A549 (cell line): ENCODE measurements around the gene KISS1. TPM values are rescaled to one million over a fixed set of nuclear protein-coding genes. Genes with fewer than 3 reads are reported as not detected.
A peak's percentile ranks its signal among the peaks of the same experiment; 100 is the strongest.

Experiments
- ATAC-seq, 2 experiments: fragments of 200-7000 bp in 1 of 2; fragments of >200 bp in 1 of 2; cut with Nextera tagmentation in 1 of 2; cut with Tn5 transposase in 1 of 2; 3 replicates each; pipeline versions ENCODE4 v1.8.0 to v1.9.1; 2018 to 2020; ENCODE audit warnings: mild to moderate bottlenecking in 1 of 2, moderate library complexity in 1 of 2
- CTCF ChIA-PET: fragments of 300-600 bp; sonication (Branson Sonifier 250); formaldehyde crosslinking; extraction: SDS; loops from one replicate; lab custom pipeline; 2021; ENCODE audit warnings: antibody characterized with exemption, inconsistent platforms; lab: Yijun Ruan, JAX
- POLR2A ChIA-PET: fragments of 350-600 bp; formaldehyde crosslinking; extraction: SDS; loops from one replicate; lab custom pipeline; 2021; ENCODE audit warnings: antibody characterized with exemption, inconsistent platforms; lab: Yijun Ruan, JAX
- DNase-seq, 2 experiments: peaks; one replicate each; pipeline versions ENCODE4 v3.0.0 to v3.0.0-alpha.2; 2011 to 2016; ENCODE audit warnings: low read depth in 1 of 2, low spot score in 1 of 2
- FAIRE-seq: peaks from 2 replicates; lab custom pipeline; 2011; peaks lifted over from hg19 to GRCh38; lab: Jason Lieb, UNC
- H3K27ac ChIP-seq, 2 experiments: fragments of >200 bp; sonication (Bioruptor Twin); formaldehyde crosslinking; 3 replicates each; pipeline ENCODE4 v1.5.1; 2016 to 2017
- H3K4me1 ChIP-seq: fragments of >200 bp; sonication (Bioruptor Twin); formaldehyde crosslinking; 3 replicates; pipeline ENCODE4 v1.6.1; 2016
- H3K4me2 ChIP-seq: fragments of >200 bp; sonication (Bioruptor Twin); formaldehyde crosslinking; 3 replicates; pipeline ENCODE4 v1.6.1; 2016
- H3K4me3 ChIP-seq: fragments of >200 bp; sonication (Bioruptor Twin); formaldehyde crosslinking; 3 replicates; pipeline ENCODE4 v1.5.1; 2016
- H3K9me3 ChIP-seq: fragments of >200 bp; sonication (Bioruptor Twin); formaldehyde crosslinking; 3 replicates; pipeline ENCODE4 v1.6.1; 2016
- ATOH8 ChIP-seq: fragments of 250-450 bp; sonication (Bioruptor Pico); IDR thresholded peaks from 2 replicates; pipeline ENCODE4 v1.5.0; 2020; ENCODE audit warnings: low read depth, mild to moderate bottlenecking, moderate library complexity
- BHLHE40 ChIP-seq: IDR thresholded peaks from 2 replicates; pipeline ENCODE4 v1.6.1; 2012; ENCODE audit warnings: low read depth, low read length, inconsistent platforms
- CBX8 ChIP-seq: fragments of 200-600 bp; sonication (generic); IDR thresholded peaks from 2 replicates; pipeline ENCODE4 v1.6.1; 2016
- CEBPB ChIP-seq, 2 experiments: fragments of >200 bp in 1 of 2; sonication (Bioruptor Twin) in 1 of 2; formaldehyde crosslinking in 1 of 2; IDR thresholded peaks; 2 replicates each; pipeline ENCODE4 v1.6.1; 2012 to 2016
- CTCF ChIP-seq: fragments of >200 bp; sonication (Bioruptor Twin); formaldehyde crosslinking; IDR thresholded peaks from 3 replicates; pipeline ENCODE4 v1.5.1; 2016
- E2F6 ChIP-seq: IDR thresholded peaks from 2 replicates; pipeline ENCODE4 v1.6.1; 2012; ENCODE audit warnings: low read depth, borderline replicate concordance
- EHF ChIP-seq: fragments of 250-450 bp; sonication (Bioruptor Pico); IDR thresholded peaks from 2 replicates; pipeline ENCODE4 v1.5.0; 2020; ENCODE audit warnings: mild to moderate bottlenecking
- EHMT2 ChIP-seq: fragments of 200-600 bp; sonication (generic); IDR thresholded peaks from 2 replicates; pipeline ENCODE4 v1.6.1; 2016; ENCODE audit warnings: antibody characterized with exemption, low read depth, mild to moderate bottlenecking, moderate library complexity
- EP300 ChIP-seq, 2 experiments: fragments of >200 bp; sonication (Bioruptor Twin); formaldehyde crosslinking; IDR thresholded peaks; 2 replicates in 1 of 2; 3 replicates in 1 of 2; pipeline ENCODE4 v1.6.1; 2016 to 2017
- FOXS1 ChIP-seq: fragments of 250-450 bp; sonication (Bioruptor Pico); IDR thresholded peaks from 2 replicates; pipeline ENCODE4 v1.5.0; 2020; ENCODE audit warnings: mild to moderate bottlenecking, moderate library complexity
- HES2 ChIP-seq: fragments of >200 bp; sonication (Bioruptor Twin); formaldehyde crosslinking; IDR thresholded peaks from 2 replicates; pipeline ENCODE4 v1.6.1; 2016
- HEYL ChIP-seq: fragments of 250-450 bp; sonication (Bioruptor Pico); IDR thresholded peaks from 2 replicates; pipeline ENCODE4 v1.8.0; 2021; ENCODE audit warnings: mild to moderate bottlenecking, moderate library complexity
- HOXB13 ChIP-seq: fragments of 250-450 bp; sonication (Bioruptor Pico); IDR thresholded peaks from 2 replicates; pipeline ENCODE4 v1.5.0; 2020; ENCODE audit warnings: low read depth, mild to moderate bottlenecking, moderate library complexity
- HOXB5 ChIP-seq: fragments of 250-450 bp; sonication (Bioruptor Pico); IDR thresholded peaks from 2 replicates; pipeline ENCODE4 v1.5.0; 2020; ENCODE audit warnings: mild to moderate bottlenecking, moderate library complexity
- JUNB ChIP-seq: fragments of >200 bp; sonication (Bioruptor Twin); formaldehyde crosslinking; IDR thresholded peaks from 2 replicates; pipeline ENCODE4 v1.6.1; 2016
- KDM5A ChIP-seq: fragments of 200-600 bp; sonication (generic); IDR thresholded peaks from 2 replicates; pipeline ENCODE4 v1.6.1; 2016; ENCODE audit warnings: antibody characterized with exemption, mild to moderate bottlenecking
- MAFK ChIP-seq: fragments of 450-650 bp; IDR thresholded peaks from 2 replicates; pipeline ENCODE4 v1.6.1; 2014; ENCODE audit not compliant: partially characterized antibody
- MAX ChIP-seq: IDR thresholded peaks from 2 replicates; pipeline ENCODE4 v1.6.1; 2012
- NFE2L2 ChIP-seq: fragments of 150-350 bp; conservative IDR thresholded peaks from 2 replicates; pipeline ENCODE4 v1.6.1; 2014; ENCODE audit warnings: low read length
- NPAS2 ChIP-seq: fragments of 250-450 bp; sonication (Bioruptor Pico); IDR thresholded peaks from 2 replicates; pipeline ENCODE4 v1.8.0; 2022; ENCODE audit warnings: mild to moderate bottlenecking, moderate library complexity, borderline replicate concordance
- POLR2A ChIP-seq: IDR thresholded peaks from 2 replicates; pipeline ENCODE4 v1.6.1; 2012; ENCODE audit warnings: mild to moderate bottlenecking, low read length
- POLR2AphosphoS2 ChIP-seq: conservative IDR thresholded peaks from 2 replicates; pipeline ENCODE4 v1.6.1; 2012; ENCODE audit warnings: low read length, improper control_type of control experiment, inconsistent platforms
- RARB ChIP-seq: fragments of 250-450 bp; sonication (Bioruptor Pico); IDR thresholded peaks from 2 replicates; pipeline ENCODE4 v1.8.0; 2021; ENCODE audit warnings: mild to moderate bottlenecking, moderate library complexity
- RFX5 ChIP-seq: fragments of 450-650 bp; IDR thresholded peaks from 2 replicates; pipeline ENCODE4 v1.7.1; 2014; ENCODE audit warnings: antibody characterized with exemption, mild to moderate bottlenecking, moderate library complexity
- SMC3 ChIP-seq: fragments of >200 bp; sonication (Bioruptor Twin); formaldehyde crosslinking; IDR thresholded peaks from 3 replicates; pipeline ENCODE4 v1.6.1; 2018; ENCODE audit warnings: inconsistent platforms
- ZFP36 ChIP-seq: fragments of 450-650 bp; IDR thresholded peaks from 2 replicates; pipeline ENCODE4 v1.6.1; 2014; ENCODE audit warnings: borderline replicate concordance; ENCODE audit not compliant: partially characterized antibody
- ZNF302 ChIP-seq: fragments of 250-450 bp; sonication (Bioruptor Pico); IDR thresholded peaks from 2 replicates; pipeline ENCODE4 v1.9.0; 2021; ENCODE audit warnings: inconsistent platforms, mild to moderate bottlenecking, moderate library complexity
- ZSCAN20 ChIP-seq: fragments of 250-450 bp; sonication (Bioruptor Pico); IDR thresholded peaks from 2 replicates; pipeline ENCODE4 v1.8.0; 2022; ENCODE audit warnings: mild to moderate bottlenecking, moderate library complexity
- WGBS: methylation state at CpG from one replicate; pipeline ENCODE4 v1.1.6; 2017; ENCODE audit errors: missing lambda C conversion rate; 5-methylcytosine and 5-hydroxymethylcytosine counted together
- polyA plus RNA-seq, 4 experiments: library from polyadenylated mRNA; depleted of rRNA in 3 of 4; stranded (reverse); fragments of >200 nt; fragmentation: RNase III in 1 of 4; extraction: RNeasy Plus Mini Kit Qiagen cat#74134 plus additional on column Dnase treatment in 1 of 4; gene quantifications; 2 replicates in 3 of 4; 3 replicates in 1 of 4; pipeline ENCODE4 v1.2.3, GENCODE V29; 2011 to 2017

KISS1 gene
- polyA plus RNA-seq, 2 of the 4 experiments (the other 2 are of a cell fraction): 0.23 TPM; not detected in 1

DNA sequence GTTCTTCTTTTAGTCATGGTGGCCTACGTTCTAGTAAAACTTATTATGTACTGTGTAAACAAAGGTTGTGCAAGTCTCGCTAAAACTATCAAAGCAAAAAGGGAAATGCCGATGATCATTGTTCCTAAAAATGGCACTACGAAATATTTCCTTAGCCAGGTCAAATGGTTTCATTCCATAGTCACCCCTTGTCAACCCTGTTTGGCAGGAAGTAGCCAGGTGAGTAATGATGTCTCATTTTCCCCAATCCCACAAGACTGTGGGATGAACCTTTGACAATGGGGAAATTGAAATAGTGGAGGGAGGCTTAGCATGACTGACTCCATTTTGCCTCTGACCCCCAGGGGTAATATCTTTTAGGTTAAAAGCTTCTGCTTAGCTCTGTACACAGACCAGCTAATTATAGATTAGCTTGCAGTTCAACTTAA lies 24.5 kb downstream of the KISS1 start (continued):
- TF ChIP-seq CTCF (no peak), SMC3 (no peak), RARB (CRISPR knock-in tag) (0 out of 2 replicates have a peak, but pooled peaks have one; percentile 76), KDM5A (no peak), POLR2AphosphoS2 (no peak)

GRCh38 chr1:204170494-204171155 lies 25.7 kb downstream of the KISS1 start:
- ATAC-seq (no peak), FAIRE-seq (no peak), DNase-seq (no peak)
- POLR2A ChIA-PET: no interaction called here
- 62% methylated on average over 3 of the region's 3 CpGs for WGBS
- H3K27ac ChIP-seq: no peak overlapping the region
- H3K4me3 ChIP-seq: no peak overlapping the region
- CTCF ChIA-PET: interaction anchor here (0.7 to 16.3 kb wide), 11 partner anchors 9 to 636 kb away, joined by 3 to 314 read pairs (median 5); no protein-coding TSS in a partner anchor
- peaks cover 20% of the 10 kb centered on the region for H3K9me3 ChIP-seq
- peaks cover 5% of the 10 kb centered on the region; the same call in 2 of the 3 replicates for H3K4me1 ChIP-seq
- TF ChIP-seq ZFP36 (no peak), EHF (no peak), E2F6 (no peak), NPAS2 (CRISPR knock-in tag) (no peak), POLR2AphosphoS2 (no peak), CBX8 (no peak), EHMT2 (no peak), CEBPB (IDR thresholded peaks at IDR 0.05) (no peak), POLR2A (no peak), SMC3 (no peak), RFX5 (no peak), KDM5A (no peak), BHLHE40 (no peak), ZNF302 (CRISPR knock-in tag) (no peak), HES2 (no peak)
- no peak overlapping the region for H3K4me2 ChIP-seq

- H3K4me1 ChIP-seq: peaks cover 5% of the 10 kb centered on the region; the same call in 2 of the 3 replicates
- ATAC-seq (no peak), FAIRE-seq (no peak), DNase-seq (no peak)
- H3K4me2 ChIP-seq: no peak overlapping the region
- 56% methylated on average over 4 of the region's 4 CpGs for WGBS
- H3K9me3 ChIP-seq: peaks cover 20% of the 10 kb centered on the region
- H3K4me3 ChIP-seq: no peak overlapping the region
- ChIA-PET CTCF (interaction anchor here (1.0 to 16.3 kb wide), 11 partner anchors 8 to 637 kb away, joined by 3 to 314 read pairs (median 5); partner anchors contain the start of gene GOLT1A), POLR2A (no interaction called here)
- H3K27ac ChIP-seq: no peak overlapping the region
- TF ChIP-seq KDM5A (no peak), ATOH8 (CRISPR knock-in tag) (no peak), CBX8 (no peak), HOXB5 (CRISPR knock-in tag) (no peak), EP300 (IDR thresholded peaks at IDR 0.05) (no peak), HOXB13 (CRISPR knock-in tag) (no peak), NFE2L2 (no peak), MAX (no peak), HEYL (CRISPR knock-in tag) (no peak), ZSCAN20 (CRISPR knock-in tag) (no peak), FOXS1 (no peak), CTCF (no peak), E2F6 (no peak), MAFK (no peak), RFX5 (no peak), HES2 (no peak), JUNB (no peak)
Measured at GRCh38 chr1:204169858-204170257, 26.4 kb downstream of the KISS1 start.
